Activated CD8-positive, alpha-beta memory T cell treated with anti-CD3 and anti-CD28 coated beads for 1 hour (primary cell): ENCODE data around the gene CDH24.

Experiments
- DNase-seq, 2 donors: peaks; one replicate each; pipeline ENCODE4 v3.0.0-alpha.2; 2020; ENCODE audit warnings: low read depth in 1 of 2; ENCODE audit errors: extremely low read depth in 1 of 2

Gene CDH24

GRCh38 chr14:22998329-22999012 lies 58.8 kb downstream of the CDH24 start:
- DNase-seq, result no peak

GRCh38 chr14:22997676-22998323 lies 59.5 kb downstream of the CDH24 start:
- no peak for DNase-seq
